SU-DHL-6 (cell line): Measurements from ENCODE around the gene PHACTR3.

Experiments used
- H2AFZ ChIP-seq: fragments of 200-600 bp; sonication (generic); 2 replicates; pipeline ENCODE4 v1.6.1; 2014; ENCODE audit warnings: low read depth, mild to moderate bottlenecking, moderate library complexity, mixed read lengths, antibody characterized with exemption, low read length; ENCODE audit not compliant: severe bottlenecking
- H3F3A ChIP-seq: fragments of 200-600 bp; shearing (Covaris generic); 2 replicates; pipeline ENCODE4 v1.6.0; 2016; ENCODE audit warnings: antibody characterized with exemption, mild to moderate bottlenecking; ENCODE audit not compliant: insufficient read depth
- H3K27ac ChIP-seq: fragments of 200-600 bp; sonication (generic); 2 replicates; pipeline ENCODE4 v1.5.1; 2016; ENCODE audit warnings: low read depth, mild to moderate bottlenecking, low read length, moderate library complexity, mixed read lengths
- H3K27me3 ChIP-seq: fragments of 200-600 bp; sonication (generic), shearing (Covaris generic); 2 replicates; pipeline ENCODE4 v1.6.0; 2014; ENCODE audit warnings: mild to moderate bottlenecking, low read length
- H3K36me3 ChIP-seq: fragments of 200-600 bp; sonication (generic); 2 replicates; pipeline ENCODE4 v1.6.1; 2014; ENCODE audit warnings: mild to moderate bottlenecking, low read length, mixed read lengths
- H3K4me2 ChIP-seq: fragments of 300-600, 200-600 bp; shearing (Covaris generic), sonication (generic); 2 replicates; pipeline ENCODE4 v1.6.0; 2014; ENCODE audit warnings: low read length, low read depth, mild to moderate bottlenecking; ENCODE audit not compliant: poor library complexity, severe bottlenecking
- H3K4me3 ChIP-seq: fragments of 200-600 bp; sonication (generic); 2 replicates; pipeline ENCODE4 v1.5.1; 2014; ENCODE audit warnings: antibody characterized with exemption, low read length, mild to moderate bottlenecking, mixed read lengths; ENCODE audit not compliant: insufficient read depth, poor library complexity, severe bottlenecking
- H3K79me2 ChIP-seq: fragments of 200-600 bp; sonication (generic); 2 replicates; pipeline ENCODE4 v1.6.1; 2014; ENCODE audit warnings: mild to moderate bottlenecking, low read length, moderate library complexity; ENCODE audit not compliant: insufficient read depth
- H3K9ac ChIP-seq: fragments of 200-600 bp; sonication (generic); 2 replicates; pipeline ENCODE4 v1.7.0; 2014; ENCODE audit warnings: mild to moderate bottlenecking, low read length
- H3K9me2 ChIP-seq: fragments of 200-600 bp; sonication (generic); replicated peaks from 2 replicates; pipeline ENCODE4 v1.6.1; 2014; ENCODE audit warnings: low read length; ENCODE audit not compliant: insufficient read depth
- H3K9me3 ChIP-seq: fragments of 200-600 bp; sonication (generic); 2 replicates; pipeline ENCODE4 v1.6.1; 2014; ENCODE audit warnings: low read length, mixed read lengths; ENCODE audit not compliant: insufficient read depth
- H4K20me1 ChIP-seq: fragments of 200-600 bp; sonication (generic); 2 replicates; pipeline ENCODE4 v1.6.1; 2014; ENCODE audit warnings: low read depth, mild to moderate bottlenecking, antibody characterized with exemption, low read length, moderate library complexity, mixed read lengths
- EZH2phosphoT487 ChIP-seq: fragments of 200-600 bp; sonication (generic), shearing (Covaris generic); conservative IDR thresholded peaks from 2 replicates; pipeline ENCODE4 v1.6.1; 2018; ENCODE audit warnings: mild to moderate bottlenecking, antibody characterized with exemption, low read length, moderate library complexity, mixed read lengths
- TF ChIP-seq, protein P1 (sequence below): fragments of 200-600 bp; sonication (generic); IDR thresholded peaks from one replicate; pipeline ENCODE4 v1.5.1; 2017; ENCODE audit warnings: antibody characterized with exemption, mild to moderate bottlenecking, low read length, moderate library complexity; ENCODE audit not compliant: insufficient read depth, poor library complexity, severe bottlenecking

The PHACTR3 gene

DNA sequence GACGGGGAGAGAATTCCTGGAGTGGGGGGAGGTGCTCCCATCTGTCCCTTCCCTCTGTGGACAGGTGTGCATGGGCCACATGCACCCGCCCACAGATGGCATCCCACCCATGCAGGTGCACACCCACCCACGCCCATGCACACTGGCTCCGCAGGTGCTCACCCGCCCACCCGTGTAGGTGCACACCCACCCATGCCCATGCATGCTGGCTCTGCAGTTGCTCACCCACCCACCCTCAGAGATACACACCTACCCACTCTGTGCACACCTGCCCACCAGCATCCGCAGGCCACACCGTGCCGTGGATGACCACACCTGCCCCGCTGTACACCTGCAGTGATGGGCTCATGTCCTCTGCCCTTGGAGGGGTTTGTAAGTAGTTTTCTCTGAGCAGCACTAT lies 132.0 kb downstream of the PHACTR3 start:
- H3K27me3 ChIP-seq = no peaks in the 10 kb centered on the region

DNA sequence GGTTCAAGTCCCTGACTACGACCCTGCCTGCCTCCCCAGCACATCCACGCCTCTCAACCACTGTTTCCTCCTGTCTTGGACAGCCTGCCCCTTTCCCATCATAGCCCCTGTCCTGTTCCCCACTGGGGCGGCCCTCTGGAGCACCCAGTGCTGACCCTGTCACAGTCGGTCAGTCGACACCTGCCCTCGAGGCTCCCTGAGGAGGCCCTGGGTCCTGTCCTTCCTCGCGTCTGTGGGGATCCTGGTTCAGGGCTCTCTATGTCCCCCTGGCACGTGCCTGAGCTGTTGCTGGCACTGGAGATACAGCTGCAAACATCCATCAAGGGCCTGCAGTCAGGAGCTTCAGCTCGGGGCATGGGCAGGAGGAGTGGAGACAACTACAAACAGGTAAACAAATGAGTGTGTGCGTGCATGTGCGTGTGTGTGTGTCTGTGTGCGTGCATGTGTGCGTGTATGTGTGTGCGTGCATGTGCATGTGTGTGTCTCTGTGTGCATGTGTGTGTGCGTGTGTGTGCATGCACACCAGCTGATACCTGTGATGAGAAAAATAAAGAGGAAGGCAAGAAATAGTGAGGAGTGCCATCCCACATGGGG lies 132.8 kb downstream of the PHACTR3 start:
- Histone ChIP-seq H3K27me3 (no peaks in the 10 kb centered on the region), H2AFZ (no peak overlapping the region), H3K4me2 (no peak overlapping the region), H3K4me3 (no peak overlapping the region), H3K36me3 (no peaks in the 10 kb centered on the region), H3K79me2 (no peaks in the 10 kb centered on the region), H4K20me1 (no peaks in the 10 kb centered on the region), H3K27ac (no peak overlapping the region), H3K9me2 (no peaks in the 10 kb centered on the region), H3F3A (no peaks in the 10 kb centered on the region), H3K9me3 (no peaks in the 10 kb centered on the region), H3K9ac (no peak overlapping the region)
- TF ChIP-seq, protein P1, sequence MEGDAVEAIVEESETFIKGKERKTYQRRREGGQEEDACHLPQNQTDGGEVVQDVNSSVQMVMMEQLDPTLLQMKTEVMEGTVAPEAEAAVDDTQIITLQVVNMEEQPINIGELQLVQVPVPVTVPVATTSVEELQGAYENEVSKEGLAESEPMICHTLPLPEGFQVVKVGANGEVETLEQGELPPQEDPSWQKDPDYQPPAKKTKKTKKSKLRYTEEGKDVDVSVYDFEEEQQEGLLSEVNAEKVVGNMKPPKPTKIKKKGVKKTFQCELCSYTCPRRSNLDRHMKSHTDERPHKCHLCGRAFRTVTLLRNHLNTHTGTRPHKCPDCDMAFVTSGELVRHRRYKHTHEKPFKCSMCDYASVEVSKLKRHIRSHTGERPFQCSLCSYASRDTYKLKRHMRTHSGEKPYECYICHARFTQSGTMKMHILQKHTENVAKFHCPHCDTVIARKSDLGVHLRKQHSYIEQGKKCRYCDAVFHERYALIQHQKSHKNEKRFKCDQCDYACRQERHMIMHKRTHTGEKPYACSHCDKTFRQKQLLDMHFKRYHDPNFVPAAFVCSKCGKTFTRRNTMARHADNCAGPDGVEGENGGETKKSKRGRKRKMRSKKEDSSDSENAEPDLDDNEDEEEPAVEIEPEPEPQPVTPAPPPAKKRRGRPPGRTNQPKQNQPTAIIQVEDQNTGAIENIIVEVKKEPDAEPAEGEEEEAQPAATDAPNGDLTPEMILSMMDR = no peak
- TF ChIP-seq EZH2phosphoT487 = no peak

More for the DNA sequence above, 132.0 kb downstream of the PHACTR3 start:
- Histone ChIP-seq H3F3A (no peaks in the 10 kb centered on the region), H3K27ac (no peak overlapping the region), H3K4me2 (no peak overlapping the region), H3K36me3 (no peaks in the 10 kb centered on the region), H3K9me2 (no peaks in the 10 kb centered on the region), H3K9ac (no peak overlapping the region), H4K20me1 (no peaks in the 10 kb centered on the region), H2AFZ (no peak overlapping the region), H3K9me3 (no peaks in the 10 kb centered on the region), H3K4me3 (no peak overlapping the region), H3K79me2 (no peaks in the 10 kb centered on the region)
- TF ChIP-seq, protein P1 = no peak
- TF ChIP-seq EZH2phosphoT487 = no peak

DNA sequence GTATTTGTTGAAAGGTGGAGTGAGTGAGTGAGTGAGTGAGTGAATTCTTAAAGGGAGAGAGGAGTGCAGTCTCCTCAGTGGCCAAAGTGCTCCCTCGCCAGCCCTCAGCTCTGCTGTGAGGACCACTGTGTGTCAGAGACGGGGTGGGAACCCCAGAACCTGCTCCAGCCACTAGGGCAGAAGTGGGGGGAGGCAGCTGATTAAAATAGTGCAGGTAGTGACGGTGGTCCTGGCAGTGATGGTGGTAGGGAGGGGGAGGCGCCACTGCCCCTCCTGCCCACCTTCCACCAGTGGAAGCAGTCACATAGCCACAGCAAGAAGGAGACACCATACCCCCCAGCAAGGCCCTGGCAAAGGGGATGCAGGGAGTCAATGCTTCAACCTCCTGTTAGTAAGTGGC lies 133.5 kb downstream of the PHACTR3 start:
- no peaks in the 10 kb centered on the region for H4K20me1 ChIP-seq
- H3K9me3 ChIP-seq = no peaks in the 10 kb centered on the region
- H3K79me2 ChIP-seq = no peaks in the 10 kb centered on the region
- H3K36me3 ChIP-seq = no peaks in the 10 kb centered on the region
- no peak overlapping the region for H3K27ac ChIP-seq
- H3K27me3 ChIP-seq = no peaks in the 10 kb centered on the region
- no peaks in the 10 kb centered on the region for H3F3A ChIP-seq
- TF ChIP-seq, protein P1 = no peak
- TF ChIP-seq EZH2phosphoT487 = no peak
- H3K9ac ChIP-seq = no peak overlapping the region
- no peak overlapping the region for H3K4me2 ChIP-seq
- no peak overlapping the region for H2AFZ ChIP-seq
- no peaks in the 10 kb centered on the region for H3K9me2 ChIP-seq
- no peak overlapping the region for H3K4me3 ChIP-seq
